K562 (cell line): ENCODE measurements around the gene BCL7B. TPM values are rescaled to one million over a fixed set of nuclear protein-coding genes. Genes with fewer than 3 reads are reported as not detected.

Experiments used
- EHMT2 ChIP-seq: fragments of 450-650 bp; IDR thresholded peaks from 2 replicates; pipeline ENCODE4 v1.6.1; 2018; ENCODE audit warnings: antibody characterized with exemption
- HMBOX1 ChIP-seq: sonication (generic); IDR thresholded peaks from 2 replicates; pipeline ENCODE4 v1.6.1; 2016
- LARP7 ChIP-seq: fragments of 450-650 bp; IDR thresholded peaks from 2 replicates; pipeline ENCODE4 v1.6.1; 2016
- PRDM10 ChIP-seq: fragments of 450-650 bp; IDR thresholded peaks from 2 replicates; pipeline ENCODE4 v1.6.1; 2018; ENCODE audit not compliant: partially characterized antibody
- ZFPM2 ChIP-seq: fragments of 250-450 bp; sonication (Bioruptor Pico); IDR thresholded peaks from 2 replicates; pipeline ENCODE4 v1.5.1; 2022; ENCODE audit warnings: mild to moderate bottlenecking
- ZNF24 ChIP-seq: fragments of 450-650 bp; IDR thresholded peaks from 2 replicates; pipeline ENCODE4 v1.6.1; 2016
- polyA plus RNA-seq, 8 experiments: library from polyadenylated mRNA; depleted of rRNA in 4 of 8; stranded (reverse) in 5 of 8; unstranded in 3 of 8; fragments of >200 nt; fragmentation: Nextera tagmentation in 2 of 8; fragmentation: Illumina TruSeq in 1 of 8; extraction: Ambion mirVana in 2 of 8; extraction: Trizol in 1 of 8; gene quantifications; 2 replicates each; pipeline versions ENCODE4 v1.2.1 to v1.2.3, GENCODE V29; 2011 to 2014; ENCODE audit warnings: inconsistent platforms in 1 of 8, missing spikeins in 1 of 8
- total RNA-seq, 7 experiments: library from RNA; depleted of rRNA in 6 of 7; stranded (reverse); fragments of >200 nt in 6 of 7; fragmentation: Illumina TruSeq in 2 of 7; extraction: Trizol in 2 of 7; gene quantifications; 2 replicates each; pipeline versions ENCODE4 v1.2.1 to v1.2.3, GENCODE V29; 2011 to 2021; ENCODE audit warnings: low replicate concordance in 1 of 7
- TF ChIP-seq, protein P1 (sequence below): fragments of 450-650 bp; formaldehyde crosslinking; IDR thresholded peaks from 2 replicates; pipeline ENCODE4 v1.4.0; 2022; ENCODE audit warnings: missing genetic modification characterization

BCL7B gene
- total and polyA plus RNA-seq, 9 of the 15 experiments (the other 6 are each of a cell fraction or from before 2014, with no cell fraction given): 10.0 to 73.2 (median 32.9) TPM

GRCh38 chr7:73597978-73598782, 40.7 kb upstream of the BCL7B start (continued):
- TF ChIP-seq PRDM10 (peak; percentile 18), ZFPM2 (no peak), LARP7 (0 out of 2 replicates have a peak, but pooled peaks have one; percentile 55), EHMT2 (peak; percentile 78; the same call in 1 of the 2 replicates), ZNF24 (peak; percentile 39; the same call in 1 of the 2 replicates), HMBOX1 (peak; percentile 89)
- TF ChIP-seq, protein P1, sequence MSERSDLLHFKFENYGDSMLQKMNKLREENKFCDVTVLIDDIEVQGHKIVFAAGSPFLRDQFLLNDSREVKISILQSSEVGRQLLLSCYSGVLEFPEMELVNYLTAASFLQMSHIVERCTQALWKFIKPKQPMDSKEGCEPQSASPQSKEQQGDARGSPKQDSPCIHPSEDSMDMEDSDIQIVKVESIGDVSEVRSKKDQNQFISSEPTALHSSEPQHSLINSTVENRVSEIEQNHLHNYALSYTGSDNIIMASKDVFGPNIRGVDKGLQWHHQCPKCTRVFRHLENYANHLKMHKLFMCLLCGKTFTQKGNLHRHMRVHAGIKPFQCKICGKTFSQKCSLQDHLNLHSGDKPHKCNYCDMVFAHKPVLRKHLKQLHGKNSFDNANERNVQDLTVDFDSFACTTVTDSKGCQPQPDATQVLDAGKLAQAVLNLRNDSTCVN: peak; percentile 73; the same call in 1 of the 2 replicates
